RWPE2 (cell line): Measurements from ENCODE around the gene B9D1.

Source experiments
- ATAC-seq: fragments of 200-7000 bp; cut with Tn5 transposase; 3 replicates; pipeline ENCODE4 v1.9.1; 2021; ENCODE audit warnings: low read depth
- DNase-seq: peaks from one replicate; pipeline ENCODE4 v3.0.0-alpha.2; 2020; ENCODE audit warnings: low spot score
- H3K27ac ChIP-seq: fragments of 450-650 bp; 2 replicates; pipeline ENCODE4 v1.5.1; 2017; ENCODE audit warnings: mild to moderate bottlenecking; ENCODE audit not compliant: poor library complexity, severe bottlenecking
- H3K27me3 ChIP-seq: fragments of 250-450 bp; sonication (Bioruptor Pico); 2 replicates; pipeline ENCODE4 v1.5.1; 2021; ENCODE audit warnings: mild to moderate bottlenecking, moderate library complexity; ENCODE audit not compliant: insufficient read depth, poor library complexity, severe bottlenecking
- H3K36me3 ChIP-seq: fragments of 250-450 bp; sonication (Bioruptor Pico); 2 replicates; pipeline ENCODE4 v1.5.1; 2020; ENCODE audit warnings: low read depth, mild to moderate bottlenecking, moderate library complexity
- H3K4me1 ChIP-seq: fragments of 250-450 bp; sonication (Bioruptor Pico); 2 replicates; pipeline ENCODE4 v1.5.1; 2021; ENCODE audit warnings: mild to moderate bottlenecking, moderate library complexity; ENCODE audit not compliant: insufficient read depth, poor library complexity, severe bottlenecking
- H3K4me3 ChIP-seq: fragments of 250-450 bp; sonication (Bioruptor Pico); 2 replicates; pipeline ENCODE4 v1.5.1; 2021; ENCODE audit warnings: mild to moderate bottlenecking, moderate library complexity; ENCODE audit not compliant: severe bottlenecking
- H3K9me3 ChIP-seq: fragments of 250-450 bp; sonication (Bioruptor Pico); 2 replicates; pipeline ENCODE4 v1.5.1; 2021; ENCODE audit warnings: mild to moderate bottlenecking, moderate library complexity; ENCODE audit not compliant: severe bottlenecking
- CTCF ChIP-seq: fragments of 450-650 bp; IDR thresholded peaks from one replicate; pipeline ENCODE4 v1.5.1; 2017; ENCODE audit warnings: mild to moderate bottlenecking, moderate library complexity; ENCODE audit not compliant: poor library complexity, severe bottlenecking

The B9D1 gene

GRCh38 chr17:19370493-19370960, 8.0 kb upstream of the B9D1 start:
- no peak for TF ChIP-seq CTCF
- no peak overlapping the region for H3K27ac ChIP-seq

GRCh38 chr17:19369846-19370492, 7.4 kb upstream of the B9D1 start:
- no peak for ATAC-seq
- Histone ChIP-seq H3K36me3 (no peaks in the 10 kb centered on the region), H3K27me3 (no peaks in the 10 kb centered on the region), H3K9me3 (no peaks in the 10 kb centered on the region), H3K27ac (no peak overlapping the region), H3K4me1 (no peaks in the 10 kb centered on the region), H3K4me3 (no peak overlapping the region)
- DNase-seq, result peak; percentile 23
- no peak for TF ChIP-seq CTCF

More at GRCh38 chr17:19370493-19370960, 8.0 kb upstream of the B9D1 start:
- no peak for ATAC-seq
- no peaks in the 10 kb centered on the region for H3K27me3 ChIP-seq
- H3K9me3 ChIP-seq, result no peaks in the 10 kb centered on the region
- peak; percentile 35 for DNase-seq
- no peaks in the 10 kb centered on the region for H3K4me1 ChIP-seq
- no peak overlapping the region for H3K4me3 ChIP-seq
- no peaks in the 10 kb centered on the region for H3K36me3 ChIP-seq

GRCh38 chr17:19369107-19369778, 6.7 kb upstream of the B9D1 start:
- ATAC-seq (no peak), DNase-seq (peak; percentile 38)
- Histone ChIP-seq H3K9me3 (no peaks in the 10 kb centered on the region), H3K36me3 (no peaks in the 10 kb centered on the region), H3K27ac (no peak overlapping the region), H3K27me3 (no peaks in the 10 kb centered on the region), H3K4me1 (no peaks in the 10 kb centered on the region), H3K4me3 (no peak overlapping the region)
- TF ChIP-seq CTCF, result no peak

- DNase-seq (no peak), ATAC-seq (no peak)
- H3K4me1 ChIP-seq, result no peaks in the 10 kb centered on the region
- no peak overlapping the region for H3K27ac ChIP-seq
- no peaks in the 10 kb centered on the region for H3K36me3 ChIP-seq
- no peak for TF ChIP-seq CTCF
- H3K4me3 ChIP-seq, result no peak overlapping the region
- H3K27me3 ChIP-seq, result no peaks in the 10 kb centered on the region
- H3K9me3 ChIP-seq, result no peaks in the 10 kb centered on the region
Observed at GRCh38 chr17:19368229-19368628, 5.7 kb upstream of the B9D1 start.

GRCh38 chr17:19366637-19366972, 4.1 kb upstream of the B9D1 start:
- Histone ChIP-seq H3K27ac (no peak overlapping the region), H3K4me1 (no peaks in the 10 kb centered on the region), H3K9me3 (no peaks in the 10 kb centered on the region), H3K27me3 (no peaks in the 10 kb centered on the region), H3K36me3 (no peaks in the 10 kb centered on the region), H3K4me3 (no peak overlapping the region)
- no peak for TF ChIP-seq CTCF
- ATAC-seq (no peak), DNase-seq (peak; percentile 23)
